Measurements from ENCODE around the gene RBM15B. TPM values are rescaled to one million over a fixed set of nuclear protein-coding genes. Genes with fewer than 3 reads are reported as not detected.
A peak's percentile ranks its signal among the peaks of the same experiment; 100 is the strongest.
"Not testable (repeated sequence)": the region's sequence is repeated elsewhere in the genome, so short reads cannot be mapped to it uniquely, and the experiment has no call there.

Gene RBM15B
- total RNA-seq, 1 donor from 2014 or later: 39.5 TPM

DNA sequence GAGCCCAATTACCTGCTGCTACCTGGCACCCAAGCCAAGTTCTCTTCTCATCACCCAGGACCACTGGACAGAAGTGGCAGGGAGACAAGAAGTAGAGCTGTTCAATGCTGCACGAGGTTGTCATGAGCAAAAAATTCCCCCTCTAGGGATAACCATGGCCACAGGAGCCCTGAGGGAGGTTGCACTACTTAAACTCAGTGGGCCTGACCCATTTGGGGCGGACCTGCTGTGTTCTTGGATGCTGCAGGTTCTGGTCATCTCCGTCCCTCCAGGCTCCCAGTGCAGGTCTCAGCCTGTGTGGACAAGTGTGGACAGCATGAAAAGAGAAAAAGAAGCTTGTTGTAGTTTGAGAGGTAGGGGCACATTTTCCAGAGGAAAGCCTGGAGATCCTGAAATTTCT, 32.1 kb upstream of the RBM15B start:
- no peak for DNase-seq (ENCODE audit: low spot score)
- Mint-ChIP-seq H3K27ac (ENCODE audit: unreplicated experiment) (no peak overlapping the region), H3K4me1 (ENCODE audit: low read depth) (no peaks in the 10 kb centered on the region), H3K4me3 (ENCODE audit: unreplicated experiment) (no peak overlapping the region), H3K9me3 (ENCODE audit: low read depth) (no peaks in the 10 kb centered on the region), H3K36me3 (ENCODE audit: low read depth) (peaks cover 2% of the 10 kb centered on the region), H3K27me3 (ENCODE audit: low read depth) (peaks cover 2% of the 10 kb centered on the region)
- TF ChIP-seq, protein P1, sequence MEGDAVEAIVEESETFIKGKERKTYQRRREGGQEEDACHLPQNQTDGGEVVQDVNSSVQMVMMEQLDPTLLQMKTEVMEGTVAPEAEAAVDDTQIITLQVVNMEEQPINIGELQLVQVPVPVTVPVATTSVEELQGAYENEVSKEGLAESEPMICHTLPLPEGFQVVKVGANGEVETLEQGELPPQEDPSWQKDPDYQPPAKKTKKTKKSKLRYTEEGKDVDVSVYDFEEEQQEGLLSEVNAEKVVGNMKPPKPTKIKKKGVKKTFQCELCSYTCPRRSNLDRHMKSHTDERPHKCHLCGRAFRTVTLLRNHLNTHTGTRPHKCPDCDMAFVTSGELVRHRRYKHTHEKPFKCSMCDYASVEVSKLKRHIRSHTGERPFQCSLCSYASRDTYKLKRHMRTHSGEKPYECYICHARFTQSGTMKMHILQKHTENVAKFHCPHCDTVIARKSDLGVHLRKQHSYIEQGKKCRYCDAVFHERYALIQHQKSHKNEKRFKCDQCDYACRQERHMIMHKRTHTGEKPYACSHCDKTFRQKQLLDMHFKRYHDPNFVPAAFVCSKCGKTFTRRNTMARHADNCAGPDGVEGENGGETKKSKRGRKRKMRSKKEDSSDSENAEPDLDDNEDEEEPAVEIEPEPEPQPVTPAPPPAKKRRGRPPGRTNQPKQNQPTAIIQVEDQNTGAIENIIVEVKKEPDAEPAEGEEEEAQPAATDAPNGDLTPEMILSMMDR (IDR thresholded peaks at IDR 0.05): no peak

DNA sequence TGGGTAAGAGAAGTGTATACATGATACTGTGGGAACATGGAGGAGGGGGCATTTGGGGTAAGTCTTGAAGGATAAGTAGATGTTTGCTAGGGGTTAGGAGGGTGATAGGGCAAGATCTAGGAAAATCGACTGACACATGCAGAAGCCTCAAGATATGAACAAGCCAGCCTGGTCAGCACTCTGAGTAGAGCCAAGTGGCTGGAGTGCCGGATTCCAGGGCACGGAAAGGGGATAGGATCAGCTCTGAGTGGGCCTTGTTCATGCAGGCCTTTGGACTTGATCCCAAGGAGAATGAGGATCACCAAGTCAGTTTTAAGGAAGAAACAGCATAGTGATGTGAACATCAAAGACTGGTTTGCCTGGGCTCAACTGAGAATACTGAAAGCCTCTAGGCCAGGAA, 30.3 kb upstream of the RBM15B start:
- H3K36me3 Mint-ChIP-seq (ENCODE audit: low read depth): peaks cover 2% of the 10 kb centered on the region
- peaks cover 2% of the 10 kb centered on the region for H3K27me3 Mint-ChIP-seq (ENCODE audit: low read depth)
- no peaks in the 10 kb centered on the region for H3K4me1 Mint-ChIP-seq (ENCODE audit: low read depth)
- DNase-seq (ENCODE audit: low spot score): no peak
- TF ChIP-seq, protein P1 (IDR thresholded peaks at IDR 0.05): no peak
- peaks cover 9% of the 10 kb centered on the region for H3K9me3 Mint-ChIP-seq (ENCODE audit: low read depth)
- H3K4me3 Mint-ChIP-seq (ENCODE audit: unreplicated experiment): no peak overlapping the region
- H3K27ac Mint-ChIP-seq (ENCODE audit: unreplicated experiment): no peak overlapping the region

DNA sequence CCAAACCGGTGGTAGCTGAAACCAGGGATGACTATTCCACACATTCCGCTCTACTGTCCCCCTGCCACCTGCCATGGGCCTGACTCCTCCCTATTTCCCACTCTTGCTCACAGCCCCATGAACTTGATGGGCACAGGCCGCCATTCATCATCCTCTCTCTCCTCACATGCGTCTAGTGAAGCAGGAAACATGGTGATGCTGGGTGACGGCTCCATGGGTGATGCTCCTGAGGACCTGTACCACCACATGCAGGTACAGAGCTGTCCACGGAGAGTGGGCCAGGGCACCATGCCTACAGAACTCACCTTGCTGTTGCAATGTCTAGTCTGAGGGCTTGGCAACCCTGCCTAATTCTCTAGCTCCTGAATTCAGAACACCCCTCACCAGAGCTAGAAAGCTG, 29.3 kb upstream of the RBM15B start:
- no peaks in the 10 kb centered on the region for H3K4me1 Mint-ChIP-seq (ENCODE audit: low read depth)
- peaks cover 10% of the 10 kb centered on the region for H3K9me3 Mint-ChIP-seq (ENCODE audit: low read depth)
- H3K36me3 Mint-ChIP-seq (ENCODE audit: low read depth): peaks cover 2% of the 10 kb centered on the region
- no peak overlapping the region for H3K27ac Mint-ChIP-seq (ENCODE audit: unreplicated experiment)
- no peak overlapping the region for H3K4me3 Mint-ChIP-seq (ENCODE audit: unreplicated experiment)
- TF ChIP-seq, protein P1 (IDR thresholded peaks at IDR 0.05): no peak
- DNase-seq (ENCODE audit: low spot score): no peak
- peaks cover 2% of the 10 kb centered on the region for H3K27me3 Mint-ChIP-seq (ENCODE audit: low read depth)

DNA sequence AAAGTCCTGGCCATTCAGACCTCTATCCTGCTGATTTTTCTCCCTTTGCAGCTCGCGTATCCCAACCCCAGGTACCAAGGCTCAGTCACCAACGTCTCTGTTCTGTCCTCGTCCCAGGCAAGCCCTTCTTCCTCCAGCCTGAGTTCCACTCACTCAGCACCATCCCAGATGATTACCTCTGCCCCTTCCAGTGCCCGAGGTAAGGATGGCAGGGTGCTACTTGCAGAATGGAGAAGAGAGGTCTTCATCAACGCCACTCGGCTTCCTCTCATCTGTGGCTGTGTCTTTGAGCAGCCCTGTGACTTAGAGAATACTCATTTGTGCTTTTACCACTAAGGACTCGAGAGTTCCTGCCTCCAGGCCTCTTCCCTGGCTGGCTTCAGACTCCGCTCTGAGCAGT, 28.6 kb upstream of the RBM15B start:
- no peak for DNase-seq (ENCODE audit: low spot score)
- Mint-ChIP-seq H3K9me3 (ENCODE audit: low read depth) (peaks cover 17% of the 10 kb centered on the region), H3K4me3 (ENCODE audit: unreplicated experiment) (no peak overlapping the region), H3K27me3 (ENCODE audit: low read depth) (peaks cover 2% of the 10 kb centered on the region), H3K4me1 (ENCODE audit: low read depth) (no peaks in the 10 kb centered on the region), H3K36me3 (ENCODE audit: low read depth) (peaks cover 2% of the 10 kb centered on the region), H3K27ac (ENCODE audit: unreplicated experiment) (no peak overlapping the region)
- TF ChIP-seq, protein P1 (IDR thresholded peaks at IDR 0.05): no peak

DNA sequence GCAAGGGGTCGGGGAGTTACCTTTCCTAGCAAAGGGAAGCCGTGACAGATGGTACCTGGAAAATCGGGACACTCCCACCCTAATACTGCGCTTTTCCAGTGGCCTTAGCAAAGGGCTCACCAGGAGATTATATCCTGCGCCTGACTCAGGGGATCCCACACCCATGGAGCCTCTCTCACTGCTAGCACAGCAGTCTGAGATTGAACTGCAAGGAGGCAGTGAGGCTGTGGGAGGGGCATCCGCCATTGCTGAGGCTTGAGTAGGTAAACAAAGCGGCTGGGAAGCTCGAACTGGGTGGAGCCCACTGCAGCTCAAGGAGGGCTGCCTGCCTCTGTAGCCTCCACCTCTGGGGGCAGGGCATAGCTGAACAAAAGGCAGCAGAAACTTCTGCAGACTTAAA, 22.8 kb upstream of the RBM15B start:
- H3K27me3 Mint-ChIP-seq (ENCODE audit: low read depth); H3K4me1 Mint-ChIP-seq (ENCODE audit: low read depth); H3K4me3 Mint-ChIP-seq (ENCODE audit: unreplicated experiment); DNase-seq (ENCODE audit: low spot score); H3K27ac Mint-ChIP-seq (ENCODE audit: unreplicated experiment); H3K36me3 Mint-ChIP-seq (ENCODE audit: low read depth): not testable (repeated sequence)
- peaks cover 17% of the 10 kb centered on the region for H3K9me3 Mint-ChIP-seq (ENCODE audit: low read depth)

DNA sequence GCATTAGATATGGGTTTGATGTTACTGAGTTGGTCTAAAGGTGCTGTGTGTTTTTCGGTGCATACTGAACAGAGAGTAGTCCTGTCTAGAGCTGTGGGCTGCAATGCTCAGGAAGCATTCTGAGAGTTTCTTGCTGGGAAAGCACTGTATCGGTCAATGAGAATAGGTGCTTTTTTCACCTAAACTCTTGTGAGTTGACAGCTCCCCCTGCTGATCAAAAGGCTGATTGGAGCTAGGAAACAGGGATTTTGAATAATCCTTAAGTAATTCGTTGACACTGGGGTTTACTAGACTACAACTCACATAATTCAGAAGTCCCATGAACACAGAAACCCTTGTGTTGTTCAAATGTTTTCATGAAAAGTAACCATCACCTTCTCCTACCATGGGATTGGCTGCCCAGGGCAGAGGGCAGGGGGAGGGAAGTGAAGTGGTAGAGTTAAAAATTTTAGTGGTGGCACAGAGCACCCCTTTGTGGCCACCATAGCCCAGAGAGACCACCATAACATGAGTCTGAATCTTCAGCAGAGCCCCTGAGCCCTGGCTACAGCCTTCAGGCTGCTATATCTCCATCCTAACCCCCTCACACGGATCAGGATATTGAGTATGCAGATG, 19.0 kb upstream of the RBM15B start:
- DNase-seq (ENCODE audit: low spot score): peak; percentile 13
- Mint-ChIP-seq H3K27ac (ENCODE audit: unreplicated experiment) (no peak overlapping the region), H3K4me3 (ENCODE audit: unreplicated experiment) (no peak overlapping the region), H3K9me3 (ENCODE audit: low read depth) (peaks cover 4% of the 10 kb centered on the region), H3K27me3 (ENCODE audit: low read depth) (no peaks in the 10 kb centered on the region), H3K4me1 (ENCODE audit: low read depth) (no peaks in the 10 kb centered on the region), H3K36me3 (ENCODE audit: low read depth) (no peaks in the 10 kb centered on the region)
- TF ChIP-seq, protein P1 (IDR thresholded peaks at IDR 0.05): peak; percentile 91
